ENCODE measurements around the gene KY.

DNA sequence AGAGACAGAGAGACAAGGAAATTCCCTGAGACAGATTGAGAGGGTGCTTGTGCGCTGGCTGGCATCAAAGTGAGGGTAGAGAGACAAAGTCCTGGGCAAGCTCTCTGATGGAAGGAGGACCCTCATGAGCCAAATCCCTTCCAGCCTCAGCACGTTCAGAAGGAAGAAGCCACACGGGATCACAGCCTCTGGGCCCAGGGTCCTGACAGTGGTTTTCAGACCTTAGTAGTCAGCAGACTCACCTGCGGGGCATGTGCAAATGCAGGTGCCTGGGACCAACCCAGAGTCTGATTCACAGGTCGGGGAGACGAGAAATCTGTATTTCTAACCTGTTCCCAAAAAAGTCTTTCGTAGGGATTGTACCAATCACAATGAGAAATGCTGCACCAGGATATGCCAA lies 15.2 kb upstream of the KY start:
- TF ChIP-seq CTCF (IDR thresholded peaks at IDR 0.05) (no peak), POLR2A (IDR thresholded peaks at IDR 0.05) (no peak)
